Lung (tissue), 12 donors: ENCODE data around the gene IL23R. TPM values are rescaled to one million over a fixed set of nuclear protein-coding genes. Genes with fewer than 3 reads are reported as not detected.

Source experiments
- ATAC-seq: fragments of 200-7000 bp; cut with Tn5 transposase; one replicate; pipeline ENCODE4 v1.9.1; 2020; ENCODE audit warnings: moderate number of reproducible peaks; ENCODE audit not compliant: insufficient read depth, low FRiP score
- DNase-seq, 3 donors: peaks; one replicate each; pipeline ENCODE4 v3.0.0-alpha.2; 2013 to 2017
- H3K27ac ChIP-seq, 2 donors: one replicate each; pipeline ENCODE4 v1.5.1; 2013; ENCODE audit warnings: mild to moderate bottlenecking in 2 of 2, moderate library complexity in 2 of 2, control low read depth in 1 of 2, inconsistent platforms in 1 of 2, low read depth in 1 of 2, low read length in 1 of 2
- H3K27me3 ChIP-seq, 3 donors: one replicate each; pipeline ENCODE4 v1.5.1; 2013; ENCODE audit warnings: low read length in 2 of 3; ENCODE audit not compliant: control insufficient read depth in 3 of 3, insufficient read depth in 3 of 3
- H3K36me3 ChIP-seq, 4 donors: one replicate each; pipeline ENCODE4 v1.5.1; 2013; ENCODE audit warnings: low read length in 4 of 4, mild to moderate bottlenecking in 1 of 4, moderate library complexity in 1 of 4; ENCODE audit not compliant: control insufficient read depth in 4 of 4, insufficient read depth in 4 of 4
- H3K4me1 ChIP-seq, 5 donors: one replicate each; pipeline ENCODE4 v1.5.1; 2013; ENCODE audit warnings: low read length in 5 of 5, mild to moderate bottlenecking in 2 of 5, moderate library complexity in 1 of 5; ENCODE audit not compliant: control insufficient read depth in 5 of 5, insufficient read depth in 5 of 5
- H3K4me3 ChIP-seq: one replicate; pipeline ENCODE4 v1.5.1; 2013; ENCODE audit warnings: mild to moderate bottlenecking, control low read depth, moderate library complexity
- H3K9ac ChIP-seq, 2 donors: one replicate each; pipeline ENCODE4 v1.5.1; 2013; ENCODE audit warnings: low read length in 2 of 2, control low read depth in 1 of 2; ENCODE audit not compliant: insufficient read depth in 1 of 2
- H3K9me3 ChIP-seq, 4 donors: one replicate each; pipeline ENCODE4 v1.5.1; 2013; ENCODE audit warnings: low read length in 3 of 4, mild to moderate bottlenecking in 1 of 4, moderate library complexity in 1 of 4; ENCODE audit not compliant: control insufficient read depth in 4 of 4, insufficient read depth in 3 of 4
- WGBS, 2 donors: extraction: QIAGEN DNeasy Blood & Tissue Kit; methylation state at CpG; one replicate each; pipeline ENCODE4 v1.1.7; 2013; 5-methylcytosine and 5-hydroxymethylcytosine counted together
- polyA plus RNA-seq, 2 donors: library from polyadenylated mRNA; stranded (reverse); fragments of 200-250 nt; gene quantifications; one replicate each; pipeline ENCODE4 v1.2.1, GENCODE V29; 2013
- total RNA-seq, 2 donors: library from RNA; depleted of rRNA in 1 of 2; stranded (reverse); fragments of >200 nt in 1 of 2; gene quantifications; one replicate each; pipeline ENCODE4 v1.2.1, GENCODE V29; 2014 to 2021
- TF ChIP-seq, protein P1 (sequence below): IDR thresholded peaks from 2 replicates; pipeline ENCODE4 v1.5.1; 2012; ENCODE audit warnings: mild to moderate bottlenecking; ENCODE audit errors: control extremely low read depth, extremely low read depth
- donor health status: control.
- donor health status: control.
- donor health status: Bipolar disorder and iron deficiency.
- donor health status: healthy.
- donor health status: DM: yes; HTN: yes; CAD: no.

Gene IL23R
- total and polyA plus RNA-seq, 4 donors = 0.03 to 0.60 (median 0.15) TPM; not detected in 1

DNA sequence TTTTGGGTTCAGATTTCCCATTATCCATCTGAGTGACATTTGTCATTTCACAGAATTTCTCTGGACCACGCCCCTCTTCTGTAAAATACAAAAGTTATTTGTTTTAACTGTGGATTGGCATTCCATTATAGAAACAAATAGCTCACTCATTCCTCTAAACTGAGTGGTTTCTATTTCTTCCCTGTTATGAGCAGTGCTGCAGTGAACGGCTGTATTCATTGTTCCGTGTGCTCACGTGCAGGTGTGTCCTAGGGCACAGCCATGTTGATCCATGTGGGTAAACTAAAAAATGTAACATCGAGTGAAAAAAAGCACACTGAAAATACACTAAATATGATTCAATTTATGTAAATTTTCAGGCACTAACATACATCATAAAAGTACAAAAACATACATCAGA is 114.4 kb downstream of the IL23R start:
- DNase-seq (no peak), ATAC-seq (no peak)
- H3K4me1 ChIP-seq = no peaks in the 10 kb centered on the region
- H3K9ac ChIP-seq = no peak overlapping the region
- peaks cover 0 to 2% (median 0%) of the 10 kb centered on the region in 4 donors for H3K9me3 ChIP-seq
- no peaks in the 10 kb centered on the region for H3K27me3 ChIP-seq
- 80 to 85% methylated on average over 5 of the region's 5 CpGs for WGBS, 2 donors
- H3K4me3 ChIP-seq = no peak overlapping the region
- H3K27ac ChIP-seq = no peak overlapping the region
- no peaks in the 10 kb centered on the region for H3K36me3 ChIP-seq
- TF ChIP-seq, protein P1, sequence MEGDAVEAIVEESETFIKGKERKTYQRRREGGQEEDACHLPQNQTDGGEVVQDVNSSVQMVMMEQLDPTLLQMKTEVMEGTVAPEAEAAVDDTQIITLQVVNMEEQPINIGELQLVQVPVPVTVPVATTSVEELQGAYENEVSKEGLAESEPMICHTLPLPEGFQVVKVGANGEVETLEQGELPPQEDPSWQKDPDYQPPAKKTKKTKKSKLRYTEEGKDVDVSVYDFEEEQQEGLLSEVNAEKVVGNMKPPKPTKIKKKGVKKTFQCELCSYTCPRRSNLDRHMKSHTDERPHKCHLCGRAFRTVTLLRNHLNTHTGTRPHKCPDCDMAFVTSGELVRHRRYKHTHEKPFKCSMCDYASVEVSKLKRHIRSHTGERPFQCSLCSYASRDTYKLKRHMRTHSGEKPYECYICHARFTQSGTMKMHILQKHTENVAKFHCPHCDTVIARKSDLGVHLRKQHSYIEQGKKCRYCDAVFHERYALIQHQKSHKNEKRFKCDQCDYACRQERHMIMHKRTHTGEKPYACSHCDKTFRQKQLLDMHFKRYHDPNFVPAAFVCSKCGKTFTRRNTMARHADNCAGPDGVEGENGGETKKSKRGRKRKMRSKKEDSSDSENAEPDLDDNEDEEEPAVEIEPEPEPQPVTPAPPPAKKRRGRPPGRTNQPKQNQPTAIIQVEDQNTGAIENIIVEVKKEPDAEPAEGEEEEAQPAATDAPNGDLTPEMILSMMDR = no peak

DNA sequence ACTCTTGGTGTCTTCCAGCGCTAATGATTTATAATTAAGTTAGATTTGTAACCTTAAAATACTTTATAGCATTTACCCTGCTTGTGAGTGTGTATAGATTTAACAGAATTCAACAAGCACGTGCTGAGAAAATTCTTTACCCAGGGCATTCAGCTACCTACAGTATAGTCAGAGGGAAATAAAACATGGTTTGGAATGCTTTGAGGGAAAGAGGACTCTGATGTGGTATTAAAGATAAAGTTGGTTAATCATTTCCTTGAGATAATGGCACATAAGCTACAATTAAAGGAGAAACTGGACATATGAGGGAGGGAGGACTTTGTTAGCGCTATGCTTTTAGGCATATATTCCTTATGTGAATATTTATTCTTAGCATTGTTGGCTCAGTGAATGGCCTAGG is 115.0 kb downstream of the IL23R start:
- H3K36me3 ChIP-seq = no peaks in the 10 kb centered on the region
- DNase-seq (peak in 1 of 3 donors; percentile 33), ATAC-seq (no peak)
- no peaks in the 10 kb centered on the region for H3K27me3 ChIP-seq
- no peak overlapping the region for H3K27ac ChIP-seq
- H3K4me1 ChIP-seq = no peaks in the 10 kb centered on the region
- TF ChIP-seq, protein P1 = no peak
- H3K9ac ChIP-seq = no peak overlapping the region
- H3K4me3 ChIP-seq = no peak overlapping the region
- H3K9me3 ChIP-seq = peaks cover 0 to 2% (median 0%) of the 10 kb centered on the region in 4 donors
- 71 to 82% methylated on average over 3 of the region's 3 CpGs for WGBS, 2 donors

DNA sequence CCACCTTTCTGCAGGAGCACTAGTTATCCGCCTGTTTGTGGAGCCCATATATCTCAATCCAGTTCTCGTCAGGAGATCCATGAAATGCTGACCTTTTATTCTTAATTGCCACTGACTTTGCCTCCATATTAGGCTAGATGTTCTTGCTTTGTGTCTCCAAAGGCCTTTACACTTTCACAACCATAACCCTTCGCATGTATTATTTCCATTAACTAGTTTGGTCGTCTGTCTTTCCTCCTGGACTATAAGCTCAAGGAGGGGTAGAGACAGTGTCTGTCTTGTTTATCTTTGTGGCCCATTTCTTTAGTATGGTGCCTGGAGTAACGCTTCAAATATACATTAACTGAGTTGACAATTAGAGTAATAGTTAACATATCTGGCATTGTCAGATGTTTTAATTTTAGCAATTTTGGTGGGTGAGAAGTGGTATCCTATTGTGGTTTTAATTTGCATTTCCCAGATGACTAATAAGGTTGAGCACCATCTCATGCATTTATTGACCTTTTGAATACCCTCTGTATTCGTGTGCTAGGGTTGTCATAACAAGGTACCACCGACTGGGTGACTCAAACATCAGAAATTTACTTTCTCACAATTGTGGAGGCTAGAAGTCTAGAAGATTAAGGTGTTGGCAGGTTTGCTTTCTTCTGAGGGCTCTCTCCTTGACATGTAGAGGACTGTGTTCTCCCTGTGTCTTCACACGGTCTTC is 119.7 kb downstream of the IL23R start:
- Histone ChIP-seq H3K4me3 (no peak overlapping the region), H3K27me3 (no peaks in the 10 kb centered on the region), H3K27ac (no peak overlapping the region), H3K4me1 (no peaks in the 10 kb centered on the region), H3K36me3 (no peaks in the 10 kb centered on the region), H3K9me3 (peaks cover 0 to 2% (median 0%) of the 10 kb centered on the region in 4 donors), H3K9ac (no peak overlapping the region)
- 82 to 88% methylated on average over 8 of the region's 8 CpGs for WGBS, 2 donors
- ATAC-seq = no peak
- DNase-seq = no peak
- TF ChIP-seq, protein P1 = no peak

DNA sequence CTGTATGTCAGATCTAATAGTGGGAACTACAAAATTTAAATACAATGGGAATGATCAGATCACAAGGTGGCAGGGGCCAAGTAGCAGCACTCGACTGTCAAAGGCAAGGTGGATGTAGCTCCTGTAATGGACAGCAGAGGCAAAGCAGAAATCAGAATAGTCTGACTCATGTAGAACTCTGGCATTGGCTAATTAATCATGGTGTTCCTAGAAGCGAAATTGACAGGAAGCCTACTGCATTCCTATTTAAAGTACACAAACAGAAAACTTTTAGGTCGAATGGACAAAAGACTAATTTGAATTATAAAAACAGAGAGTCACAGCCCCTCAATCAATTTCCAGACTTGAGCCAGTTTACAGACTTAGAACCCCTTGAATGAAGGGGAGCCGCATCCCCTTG is 124.0 kb downstream of the IL23R start:
- TF ChIP-seq, protein P1 = no peak
- H3K27me3 ChIP-seq = peaks cover 0 to 3% (median 0%) of the 10 kb centered on the region in 3 donors
- no peak overlapping the region for H3K4me3 ChIP-seq
- ATAC-seq (no peak), DNase-seq (no peak)
- no peaks in the 10 kb centered on the region for H3K4me1 ChIP-seq
- H3K27ac ChIP-seq = no peak overlapping the region
- H3K36me3 ChIP-seq = no peaks in the 10 kb centered on the region
- peaks cover 0 to 2% (median under 1%) of the 10 kb centered on the region in 4 donors for H3K9me3 ChIP-seq
- no peak overlapping the region for H3K9ac ChIP-seq
- 68 to 78% methylated on average over 4 of the region's 4 CpGs for WGBS, 2 donors
